SK-N-SH (cell line): ENCODE results near the gene BCAS4. TPM values are rescaled to one million over a fixed set of nuclear protein-coding genes. Genes with fewer than 3 reads are reported as not detected.

Experiments used
- CTCF ChIA-PET: fragments of 300-600, 350-600 bp; formaldehyde crosslinking; extraction: SDS; loops from one replicate; lab custom pipeline; 2021; lab: Yijun Ruan, JAX
- POLR2A ChIA-PET: fragments of 350-600 bp; sonication (Branson Sonifier 250); formaldehyde crosslinking; extraction: SDS; loops from one replicate; lab custom pipeline; 2020; ENCODE audit warnings: antibody characterized with exemption, inconsistent platforms; lab: Yijun Ruan, JAX
- DNase-seq: peaks from one replicate; pipeline ENCODE4 v3.0.0; 2012
- H2AFZ ChIP-seq: fragments of 200-600 bp; sonication (generic); 2 replicates; pipeline ENCODE4 v1.8.1; 2016; ENCODE audit warnings: antibody characterized with exemption, mild to moderate bottlenecking, low read depth
- H3F3A ChIP-seq: fragments of 200-600 bp; sonication (generic); replicated peaks from 2 replicates; pipeline ENCODE3; 2016; ENCODE audit warnings: antibody characterized with exemption, mild to moderate bottlenecking; ENCODE audit not compliant: insufficient read depth
- H3K27ac ChIP-seq, 2 experiments: fragments of 200-500 bp in 1 of 2; fragments of 200-600 bp in 1 of 2; sonication (Bioruptor generic) in 1 of 2; sonication (generic), shearing (Covaris generic) in 1 of 2; 2 replicates each; pipeline versions ENCODE4 v1.5.1 to v1.6.1; 2014 to 2016; ENCODE audit warnings: low read depth in 2 of 2, inconsistent platforms in 1 of 2, low read length in 1 of 2, mild to moderate bottlenecking in 1 of 2, mixed read lengths in 1 of 2
- H3K27me3 ChIP-seq: fragments of 200-600 bp; sonication (generic), shearing (Covaris generic); 2 replicates; pipeline ENCODE4 v1.6.1; 2016; ENCODE audit warnings: mixed run types; ENCODE audit not compliant: insufficient read depth
- H3K36me3 ChIP-seq, 2 experiments: fragments of 200-500 bp in 1 of 2; fragments of 200-600 bp in 1 of 2; sonication (Bioruptor generic) in 1 of 2; sonication (generic) in 1 of 2; replicated peaks in 1 of 2; 2 replicates each; pipeline versions ENCODE3 to v1.5.1; 2014 to 2016; ENCODE audit warnings: low read length in 1 of 2, mild to moderate bottlenecking in 1 of 2; ENCODE audit not compliant: insufficient read depth in 2 of 2, control insufficient read depth in 1 of 2
- H3K4me1 ChIP-seq, 2 experiments: fragments of 200-500 bp in 1 of 2; fragments of 200-600 bp in 1 of 2; sonication (Bioruptor generic) in 1 of 2; sonication (generic), shearing (Covaris generic) in 1 of 2; 2 replicates each; pipeline versions ENCODE4 v1.5.1 to v1.6.1; 2014 to 2016; ENCODE audit warnings: low read depth in 1 of 2, low read length in 1 of 2, mixed run types in 1 of 2; ENCODE audit not compliant: insufficient read depth in 2 of 2, control insufficient read depth in 1 of 2
- H3K4me2 ChIP-seq: fragments of 200-600 bp; sonication (generic), shearing (Covaris generic); 2 replicates; pipeline ENCODE4 v1.6.1; 2017; ENCODE audit warnings: mixed run types
- H3K4me3 ChIP-seq, 2 experiments: fragments of 200-500 bp in 1 of 2; fragments of 200-600 bp in 1 of 2; sonication (Bioruptor generic) in 1 of 2; sonication (generic), shearing (Covaris generic) in 1 of 2; 2 replicates each; pipeline versions ENCODE4 v1.5.1 to v1.8.1; 2014 to 2016; ENCODE audit warnings: low read depth in 2 of 2, inconsistent platforms in 1 of 2, low read length in 1 of 2, mild to moderate bottlenecking in 1 of 2, mixed read lengths in 1 of 2, moderate library complexity in 1 of 2
- H3K79me2 ChIP-seq: fragments of 200-600 bp; sonication (generic); 2 replicates; pipeline ENCODE4 v1.8.1; 2017; ENCODE audit warnings: mild to moderate bottlenecking; ENCODE audit not compliant: insufficient read depth
- H3K9ac ChIP-seq: fragments of 200-600 bp; sonication (generic); 2 replicates; pipeline ENCODE4 v1.6.1; 2017; ENCODE audit warnings: mixed run types
- H3K9me2 ChIP-seq: fragments of 200-600 bp; sonication (generic); 2 replicates; pipeline ENCODE4 v1.6.1; 2017; ENCODE audit warnings: mixed run types
- H3K9me3 ChIP-seq: fragments of 200-600 bp; sonication (generic); 2 replicates; pipeline ENCODE4 v1.6.1; 2017; ENCODE audit warnings: mixed run types, mild to moderate bottlenecking, moderate library complexity
- H4K20me1 ChIP-seq: fragments of 200-600 bp; sonication (generic); 2 replicates; pipeline ENCODE4 v1.6.1; 2017; ENCODE audit warnings: mild to moderate bottlenecking, mixed run types; ENCODE audit not compliant: insufficient read depth
- FOXJ3 ChIP-seq: sonication (generic); formaldehyde crosslinking; IDR thresholded peaks from 2 replicates; pipeline ENCODE4 v1.5.1; 2020; ENCODE audit warnings: mild to moderate bottlenecking, missing genetic modification reagents
- FOXM1 ChIP-seq: IDR thresholded peaks from 2 replicates; pipeline ENCODE4 v1.4.0; 2012; ENCODE audit warnings: low read depth, mild to moderate bottlenecking
- GATA2 ChIP-seq: sonication (generic); formaldehyde crosslinking; IDR thresholded peaks from 2 replicates; pipeline ENCODE4 v1.5.0; 2020; ENCODE audit warnings: mild to moderate bottlenecking, missing genetic modification reagents
- JUND ChIP-seq: IDR thresholded peaks from 2 replicates; pipeline ENCODE4 v1.4.0; 2012
- MEF2A ChIP-seq: IDR thresholded peaks from 2 replicates; pipeline ENCODE4 v1.4.0; 2012; ENCODE audit warnings: low read depth, borderline replicate concordance
- MXI1 ChIP-seq: IDR thresholded peaks from 2 replicates; pipeline ENCODE4 v1.6.1; 2012; ENCODE audit warnings: mild to moderate bottlenecking, low read depth, low read length, improper control_type of control experiment
- NFIC ChIP-seq: IDR thresholded peaks from 2 replicates; pipeline ENCODE4 v1.4.0; 2012; ENCODE audit warnings: borderline replicate concordance
- NRF1 ChIP-seq: IDR thresholded peaks from 2 replicates; pipeline ENCODE4 v1.6.1; 2012; ENCODE audit warnings: low read depth, mild to moderate bottlenecking, low read length
- POLR2AphosphoS5 ChIP-seq: IDR thresholded peaks from 2 replicates; pipeline ENCODE4 v1.6.1; 2012; ENCODE audit warnings: low read depth, low read length
- RAD21 ChIP-seq: IDR thresholded peaks from 2 replicates; pipeline ENCODE4 v1.6.1; 2012; ENCODE audit warnings: mild to moderate bottlenecking, low read length
- RCOR1 ChIP-seq: fragments of 150-350 bp; IDR thresholded peaks from 2 replicates; pipeline ENCODE4 v1.6.1; 2017; ENCODE audit warnings: antibody characterized with exemption, low read length
- RXRA ChIP-seq: IDR thresholded peaks from 2 replicates; pipeline ENCODE4 v1.4.0; 2012; ENCODE audit warnings: low read depth, mild to moderate bottlenecking, borderline replicate concordance
- SMC3 ChIP-seq: IDR thresholded peaks from 2 replicates; pipeline ENCODE4 v1.6.1; 2012; ENCODE audit warnings: low read depth, low read length, improper control_type of control experiment
- TAF1 ChIP-seq: IDR thresholded peaks from 2 replicates; pipeline ENCODE4 v1.6.1; 2012; ENCODE audit warnings: low read depth, mild to moderate bottlenecking, low read length, moderate library complexity, borderline replicate concordance
- TCF12 ChIP-seq: IDR thresholded peaks from 2 replicates; pipeline ENCODE4 v1.4.0; 2012
- TEAD4 ChIP-seq: IDR thresholded peaks from 2 replicates; pipeline ENCODE4 v1.4.0; 2012; ENCODE audit warnings: mild to moderate bottlenecking, borderline replicate concordance; ENCODE audit not compliant: insufficient read depth
- WGBS: methylation state at CpG from one replicate; pipeline ENCODE4 v1.1.6; 2017; ENCODE audit warnings: low lambda C conversion rate; 5-methylcytosine and 5-hydroxymethylcytosine counted together
- polyA plus RNA-seq, 3 experiments: library from polyadenylated mRNA; depleted of rRNA; stranded (reverse); fragments of >200 nt; gene quantifications; 2 replicates each; pipeline ENCODE4 v1.2.3, GENCODE V29; 2012
- TF ChIP-seq, protein P1 (sequence below): IDR thresholded peaks from 2 replicates; pipeline ENCODE4 v1.4.0; 2012; ENCODE audit warnings: low read depth
- TF ChIP-seq, protein P2 (sequence below): IDR thresholded peaks from 2 replicates; pipeline ENCODE4; 2012
- TF ChIP-seq, protein P3 (sequence below): IDR thresholded peaks from 2 replicates; pipeline ENCODE4 v1.4.0; 2012; ENCODE audit warnings: low read depth, borderline replicate concordance
- TF ChIP-seq, protein P4 (sequence below): fragments of 150-350 bp; IDR thresholded peaks from 2 replicates; pipeline ENCODE4 v1.6.1; 2017; ENCODE audit warnings: antibody characterized with exemption, low read length, low read depth, borderline replicate concordance

Gene BCAS4
- polyA plus RNA-seq, 1 of the 3 experiments (the other 2 are of a cell fraction): 43.8 TPM

DNA sequence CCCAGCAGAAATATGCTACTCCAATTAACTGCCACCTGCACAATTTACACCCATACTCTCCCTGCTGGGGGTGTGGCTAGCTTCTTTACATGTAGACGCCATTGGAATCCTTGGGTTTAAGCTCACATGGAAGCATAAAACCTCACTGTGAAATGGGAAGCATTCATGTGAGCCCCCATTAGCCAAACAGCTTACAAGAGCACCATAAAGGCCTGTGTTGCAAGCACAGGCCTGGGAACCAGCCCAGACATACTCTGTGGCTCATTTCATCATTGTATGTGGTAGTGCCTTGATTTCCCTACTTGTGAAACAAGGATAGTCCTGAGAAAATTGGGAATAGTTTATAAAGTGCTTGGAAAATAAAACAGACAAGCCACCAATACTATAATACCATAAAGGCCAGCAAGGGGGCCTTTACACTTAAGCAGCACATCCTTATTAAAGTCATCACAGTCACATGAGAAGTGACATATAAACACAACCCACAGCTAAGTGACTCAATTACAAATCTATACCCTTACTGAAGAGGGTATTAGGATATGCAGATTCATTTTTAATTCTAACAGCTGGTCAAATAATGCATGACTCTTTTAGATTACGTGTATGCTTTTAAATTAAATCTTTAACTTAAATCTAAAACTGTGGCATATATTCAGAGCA, 129.5 kb downstream of the BCAS4 start:
- no peak overlapping the region for H2AFZ ChIP-seq
- no peak overlapping the region for H3K9ac ChIP-seq
- no peak overlapping the region for H3K4me3 ChIP-seq
- H3K4me1 ChIP-seq: peaks cover 25 to 29% of the 10 kb centered on the region in 2 experiments; a peak in 3 of 4 replicates
- peaks cover 100% of the 10 kb centered on the region for H3K79me2 ChIP-seq
- 96% methylated on average over 1 of the region's 2 CpGs for WGBS
- ChIA-PET CTCF (interaction anchor here (1.0 to 16.1 kb wide), 3 partner anchors 9 to 133 kb away, joined by 3 to 340 read pairs (median 5); partner anchors contain the start of gene BCAS4), POLR2A (interaction anchor here (1.6 kb wide), 2 partner anchors 10 to 130 kb away, joined by 3 to 4 read pairs; partner anchors contain the start of gene BCAS4)
- peaks cover 51 to 63% of the 10 kb centered on the region in 2 experiments for H3K36me3 ChIP-seq
- no peaks in the 10 kb centered on the region for H3K27me3 ChIP-seq
- H3K9me2 ChIP-seq: no peaks in the 10 kb centered on the region
- H3K27ac ChIP-seq: no peak overlapping the region
- H4K20me1 ChIP-seq: peaks cover 99% of the 10 kb centered on the region
- no peak for DNase-seq
- no peak overlapping the region for H3K4me2 ChIP-seq
- TF ChIP-seq NFIC: no peak
- TF ChIP-seq TCF12: no peak
- no peak for TF ChIP-seq TEAD4
- TF ChIP-seq, protein P1, sequence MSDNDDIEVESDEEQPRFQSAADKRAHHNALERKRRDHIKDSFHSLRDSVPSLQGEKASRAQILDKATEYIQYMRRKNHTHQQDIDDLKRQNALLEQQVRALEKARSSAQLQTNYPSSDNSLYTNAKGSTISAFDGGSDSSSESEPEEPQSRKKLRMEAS: no peak
- TF ChIP-seq RCOR1: no peak
- TF ChIP-seq POLR2AphosphoS5: no peak
- TF ChIP-seq SMC3: no peak
- TF ChIP-seq, protein P2, sequence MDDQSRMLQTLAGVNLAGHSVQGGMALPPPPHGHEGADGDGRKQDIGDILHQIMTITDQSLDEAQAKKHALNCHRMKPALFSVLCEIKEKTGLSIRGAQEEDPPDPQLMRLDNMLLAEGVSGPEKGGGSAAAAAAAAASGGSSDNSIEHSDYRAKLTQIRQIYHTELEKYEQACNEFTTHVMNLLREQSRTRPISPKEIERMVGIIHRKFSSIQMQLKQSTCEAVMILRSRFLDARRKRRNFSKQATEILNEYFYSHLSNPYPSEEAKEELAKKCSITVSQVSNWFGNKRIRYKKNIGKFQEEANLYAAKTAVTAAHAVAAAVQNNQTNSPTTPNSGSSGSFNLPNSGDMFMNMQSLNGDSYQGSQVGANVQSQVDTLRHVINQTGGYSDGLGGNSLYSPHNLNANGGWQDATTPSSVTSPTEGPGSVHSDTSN: no peak
- no peak for TF ChIP-seq JUND
- TF ChIP-seq GATA2: no peak
- no peak for TF ChIP-seq RAD21
- TF ChIP-seq, protein P3, sequence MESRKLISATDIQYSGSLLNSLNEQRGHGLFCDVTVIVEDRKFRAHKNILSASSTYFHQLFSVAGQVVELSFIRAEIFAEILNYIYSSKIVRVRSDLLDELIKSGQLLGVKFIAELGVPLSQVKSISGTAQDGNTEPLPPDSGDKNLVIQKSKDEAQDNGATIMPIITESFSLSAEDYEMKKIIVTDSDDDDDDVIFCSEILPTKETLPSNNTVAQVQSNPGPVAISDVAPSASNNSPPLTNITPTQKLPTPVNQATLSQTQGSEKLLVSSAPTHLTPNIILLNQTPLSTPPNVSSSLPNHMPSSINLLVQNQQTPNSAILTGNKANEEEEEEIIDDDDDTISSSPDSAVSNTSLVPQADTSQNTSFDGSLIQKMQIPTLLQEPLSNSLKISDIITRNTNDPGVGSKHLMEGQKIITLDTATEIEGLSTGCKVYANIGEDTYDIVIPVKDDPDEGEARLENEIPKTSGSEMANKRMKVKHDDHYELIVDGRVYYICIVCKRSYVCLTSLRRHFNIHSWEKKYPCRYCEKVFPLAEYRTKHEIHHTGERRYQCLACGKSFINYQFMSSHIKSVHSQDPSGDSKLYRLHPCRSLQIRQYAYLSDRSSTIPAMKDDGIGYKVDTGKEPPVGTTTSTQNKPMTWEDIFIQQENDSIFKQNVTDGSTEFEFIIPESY: no peak
- TF ChIP-seq RXRA: no peak
- no peak for TF ChIP-seq FOXJ3 (CRISPR knock-in tag)
- no peak for TF ChIP-seq FOXM1
- TF ChIP-seq, protein P4, sequence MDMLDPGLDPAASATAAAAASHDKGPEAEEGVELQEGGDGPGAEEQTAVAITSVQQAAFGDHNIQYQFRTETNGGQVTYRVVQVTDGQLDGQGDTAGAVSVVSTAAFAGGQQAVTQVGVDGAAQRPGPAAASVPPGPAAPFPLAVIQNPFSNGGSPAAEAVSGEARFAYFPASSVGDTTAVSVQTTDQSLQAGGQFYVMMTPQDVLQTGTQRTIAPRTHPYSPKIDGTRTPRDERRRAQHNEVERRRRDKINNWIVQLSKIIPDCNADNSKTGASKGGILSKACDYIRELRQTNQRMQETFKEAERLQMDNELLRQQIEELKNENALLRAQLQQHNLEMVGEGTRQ: no peak
- no peak for TF ChIP-seq MXI1
- TF ChIP-seq TAF1: no peak
- TF ChIP-seq MEF2A: no peak
- TF ChIP-seq NRF1: no peak
- no peaks in the 10 kb centered on the region for H3K9me3 ChIP-seq
- peaks cover 8% of the 10 kb centered on the region for H3F3A ChIP-seq
